ENCODE data around the gene UPF3B. TPM values are rescaled to one million over a fixed set of nuclear protein-coding genes. Genes with fewer than 3 reads are reported as not detected.

The UPF3B gene
- total and polyA plus RNA-seq, 9 of the 15 experiments (the other 6 are each of a cell fraction or from before 2014, with no cell fraction given) = 17.6 to 57.0 (median 32.3) TPM

GRCh38 chrX:119852382-119853353 lies at the start of gene UPF3B (continued):
- TF ChIP-seq BCLAF1 (IDR thresholded peaks at IDR 0.05; ENCODE audit: borderline replicate concordance in 1 of 2, control insufficient read depth in 1 of 2, low read depth in 2 of 2, low read length in 1 of 2) (no peak), ZZZ3 (IDR thresholded peaks at IDR 0.05) (no peak), L3MBTL2 (IDR thresholded peaks at IDR 0.05) (peak; percentile 87), FOXK2 (conservative IDR thresholded peaks at IDR 0.05 in 1 of 2, IDR thresholded peaks at IDR 0.05 in 1 of 2; ENCODE audit: low read depth in 2 of 2) (peak in 1 of 2 experiments; percentile 55; a peak in 2 of 4 replicates), KDM1A (IDR thresholded peaks at IDR 0.05) (no peak), NRF1 (conservative IDR thresholded peaks at IDR 0.05 in 1 of 2, IDR thresholded peaks at IDR 0.05 in 1 of 2) (peak; percentile 69 to 78), ZBTB1 (CRISPR knock-in tag; IDR thresholded peaks at IDR 0.05; ENCODE audit: borderline replicate concordance, low read depth) (no peak)
- TF ChIP-seq, protein P1, sequence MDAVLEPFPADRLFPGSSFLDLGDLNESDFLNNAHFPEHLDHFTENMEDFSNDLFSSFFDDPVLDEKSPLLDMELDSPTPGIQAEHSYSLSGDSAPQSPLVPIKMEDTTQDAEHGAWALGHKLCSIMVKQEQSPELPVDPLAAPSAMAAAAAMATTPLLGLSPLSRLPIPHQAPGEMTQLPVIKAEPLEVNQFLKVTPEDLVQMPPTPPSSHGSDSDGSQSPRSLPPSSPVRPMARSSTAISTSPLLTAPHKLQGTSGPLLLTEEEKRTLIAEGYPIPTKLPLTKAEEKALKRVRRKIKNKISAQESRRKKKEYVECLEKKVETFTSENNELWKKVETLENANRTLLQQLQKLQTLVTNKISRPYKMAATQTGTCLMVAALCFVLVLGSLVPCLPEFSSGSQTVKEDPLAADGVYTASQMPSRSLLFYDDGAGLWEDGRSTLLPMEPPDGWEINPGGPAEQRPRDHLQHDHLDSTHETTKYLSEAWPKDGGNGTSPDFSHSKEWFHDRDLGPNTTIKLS (IDR thresholded peaks at IDR 0.05; ENCODE audit: borderline replicate concordance, low read depth) = peak; percentile 81; the same call in 1 of the 2 replicates
